Mucosa of descending colon (tissue), 3 donors: Measurements from ENCODE around the gene GATAD2B. TPM values are rescaled to one million over a fixed set of nuclear protein-coding genes. Genes with fewer than 3 reads are reported as not detected.

Experiments used
- ATAC-seq: fragments of 200-7000 bp; cut with Tn5 transposase; one replicate; pipeline ENCODE4 v1.9.1; 2020; ENCODE audit warnings: mild to moderate bottlenecking, moderate library complexity
- DNase-seq, 3 donors: peaks; one replicate each; pipeline ENCODE4 v3.0.0-alpha.2; 2020
- H3K36me3 ChIP-seq: fragments of 200-600 bp; one replicate; pipeline ENCODE4 v1.8.0; 2021; ENCODE audit warnings: low read depth, mild to moderate bottlenecking
- H3K4me1 ChIP-seq: fragments of 200-600 bp; one replicate; pipeline ENCODE4 v1.8.0; 2021; ENCODE audit warnings: low read depth, mild to moderate bottlenecking
- H3K4me3 ChIP-seq: fragments of 200-600 bp; one replicate; pipeline ENCODE4 v1.8.0; 2021; ENCODE audit warnings: mild to moderate bottlenecking
- H3K9me3 ChIP-seq: fragments of 200-600 bp; one replicate; pipeline ENCODE4 v1.8.0; 2021; ENCODE audit warnings: mild to moderate bottlenecking
- intact Hi-C, 2 donors: fragments of 100-400 bp; cut with DNase I in 1 of 2; cut with micrococcal nuclease in 1 of 2; formaldehyde crosslinking; loops; one replicate each; pipeline versions ENCODE4 v1.11.0 to v1.11.1; 2022; cut with DNase I, micrococcal nuclease
- total RNA-seq, 3 donors: library from RNA; stranded (reverse); fragmentation: NEBNext Ultra II Directional in 2 of 3; extraction: Animal tissue kit (Norgen Biotek cat#: 25700) in 2 of 3; gene quantifications; one replicate each; pipeline versions ENCODE4 v1.2.1 to v1.2.4, GENCODE V29; 2021 to 2023
- TF ChIP-seq, protein P1 (sequence below): fragments of 200-600 bp; IDR thresholded peaks from one replicate; pipeline ENCODE4 v1.8.0; 2022; ENCODE audit warnings: antibody characterized with exemption, mild to moderate bottlenecking
- donor health status: DM: no; HTN: no; CAD: no; lungs with moderate emphysema.
- donor health status: DM: no; HTN: no; CAD: no.
- donor health status: DM: no; HTN: yes; CAD: no.

GATAD2B gene
- total RNA-seq, 3 donors from 2014 or later: 34.4 to 64.8 (median 36.3) TPM

GRCh38 chr1:153938996-153939395, 16.2 kb upstream of the GATAD2B start:
- Histone ChIP-seq H3K4me1 (no peaks in the 10 kb centered on the region), H3K4me3 (no peak overlapping the region), H3K36me3 (peaks cover 6% of the 10 kb centered on the region), H3K9me3 (no peaks in the 10 kb centered on the region)
- ATAC-seq (no peak), DNase-seq (no peak)
- intact Hi-C loops: no loop called here
- TF ChIP-seq, protein P1, sequence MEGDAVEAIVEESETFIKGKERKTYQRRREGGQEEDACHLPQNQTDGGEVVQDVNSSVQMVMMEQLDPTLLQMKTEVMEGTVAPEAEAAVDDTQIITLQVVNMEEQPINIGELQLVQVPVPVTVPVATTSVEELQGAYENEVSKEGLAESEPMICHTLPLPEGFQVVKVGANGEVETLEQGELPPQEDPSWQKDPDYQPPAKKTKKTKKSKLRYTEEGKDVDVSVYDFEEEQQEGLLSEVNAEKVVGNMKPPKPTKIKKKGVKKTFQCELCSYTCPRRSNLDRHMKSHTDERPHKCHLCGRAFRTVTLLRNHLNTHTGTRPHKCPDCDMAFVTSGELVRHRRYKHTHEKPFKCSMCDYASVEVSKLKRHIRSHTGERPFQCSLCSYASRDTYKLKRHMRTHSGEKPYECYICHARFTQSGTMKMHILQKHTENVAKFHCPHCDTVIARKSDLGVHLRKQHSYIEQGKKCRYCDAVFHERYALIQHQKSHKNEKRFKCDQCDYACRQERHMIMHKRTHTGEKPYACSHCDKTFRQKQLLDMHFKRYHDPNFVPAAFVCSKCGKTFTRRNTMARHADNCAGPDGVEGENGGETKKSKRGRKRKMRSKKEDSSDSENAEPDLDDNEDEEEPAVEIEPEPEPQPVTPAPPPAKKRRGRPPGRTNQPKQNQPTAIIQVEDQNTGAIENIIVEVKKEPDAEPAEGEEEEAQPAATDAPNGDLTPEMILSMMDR: no peak

DNA sequence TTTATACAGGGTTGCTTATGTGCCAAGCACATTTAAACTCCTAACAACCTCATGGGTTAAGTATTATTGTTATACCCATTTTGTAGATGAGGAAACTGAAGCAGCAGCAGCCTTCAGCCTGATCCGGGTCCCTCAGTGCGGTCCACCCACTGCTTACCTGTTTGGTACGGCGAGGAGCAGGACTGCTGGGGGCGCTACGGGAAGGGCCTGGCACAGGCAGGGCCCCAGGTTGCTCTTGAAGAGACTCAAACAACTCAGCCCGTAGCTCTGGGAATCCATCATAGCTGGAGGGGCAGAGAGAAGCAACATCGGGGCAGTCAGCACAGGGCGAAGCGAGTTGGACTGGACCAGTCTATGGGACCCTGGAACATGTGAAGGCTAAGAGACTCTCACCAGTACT, 14.6 kb upstream of the GATAD2B start:
- peaks cover 7% of the 10 kb centered on the region for H3K36me3 ChIP-seq
- no peaks in the 10 kb centered on the region for H3K9me3 ChIP-seq
- TF ChIP-seq, protein P1: no peak
- ATAC-seq (no peak), DNase-seq (no peak)
- no peak overlapping the region for H3K4me3 ChIP-seq
- H3K4me1 ChIP-seq: no peaks in the 10 kb centered on the region
- intact Hi-C loops: no loop called here

DNA sequence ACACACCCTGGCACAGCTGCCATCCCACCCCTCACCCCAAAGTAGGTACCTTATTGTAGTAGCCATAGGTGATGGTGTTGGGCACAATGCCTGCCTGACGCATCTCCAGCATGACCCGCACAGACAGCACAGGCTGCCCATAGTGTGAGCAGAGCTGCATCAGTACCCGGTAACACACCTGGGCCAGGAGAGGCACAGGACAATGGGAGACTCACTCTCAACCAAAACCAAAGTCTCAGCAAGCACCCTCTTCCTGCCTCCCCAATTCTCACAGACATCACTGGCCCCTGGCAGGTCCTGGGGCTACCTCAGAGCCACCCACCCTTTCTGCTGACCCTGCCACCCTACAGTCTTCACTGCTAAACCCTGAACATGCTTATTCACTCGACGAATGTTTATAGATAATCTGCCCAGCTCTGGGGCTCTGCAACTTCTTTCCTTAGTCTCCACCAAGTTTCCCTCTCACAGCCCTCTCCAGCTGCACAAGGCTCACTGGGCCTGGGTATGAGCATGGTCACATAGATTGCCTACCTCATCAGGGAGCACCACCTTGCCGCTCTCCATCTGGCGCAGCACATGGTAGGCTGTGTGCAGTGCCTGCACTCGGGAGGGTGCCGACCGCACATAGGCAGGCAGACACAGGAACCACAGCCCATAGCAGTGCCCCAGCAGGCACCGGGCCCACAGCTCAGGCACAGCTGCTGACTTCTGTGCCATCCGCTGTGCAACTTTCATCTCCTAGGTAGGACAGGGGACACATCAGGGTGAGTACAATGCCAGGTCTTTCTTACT, 13.4 kb upstream of the GATAD2B start:
- TF ChIP-seq, protein P1: no peak
- DNase-seq (peak in 1 of 3 donors; percentile 33), ATAC-seq (no peak)
- Histone ChIP-seq H3K4me3 (no peak overlapping the region), H3K4me1 (no peaks in the 10 kb centered on the region), H3K36me3 (peaks cover 7% of the 10 kb centered on the region), H3K9me3 (no peaks in the 10 kb centered on the region)
- intact Hi-C loops: no loop called here

DNA sequence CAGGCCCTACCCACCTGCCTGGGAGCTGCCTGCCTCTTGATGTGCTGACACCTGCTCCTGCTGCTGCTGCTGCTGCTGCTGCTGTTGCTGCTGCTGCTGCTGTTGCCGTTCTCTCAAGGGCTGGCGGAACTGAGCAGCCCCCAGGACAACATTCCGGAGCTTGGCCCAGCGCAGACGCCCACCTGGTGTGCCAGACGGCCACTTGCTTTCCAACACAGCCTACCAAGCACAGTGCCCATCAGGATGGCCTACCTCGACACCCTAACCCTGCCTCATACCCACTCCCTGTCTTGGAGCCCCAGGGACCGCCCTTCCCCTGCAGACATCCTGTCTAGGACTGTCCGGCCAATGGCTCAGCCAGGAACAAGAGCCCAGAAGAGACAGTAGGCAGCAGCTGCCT, 12.0 kb upstream of the GATAD2B start:
- Histone ChIP-seq H3K4me3 (no peak overlapping the region), H3K4me1 (no peaks in the 10 kb centered on the region), H3K9me3 (no peaks in the 10 kb centered on the region), H3K36me3 (peaks cover 7% of the 10 kb centered on the region)
- no peak for ATAC-seq
- intact Hi-C loops: no loop called here
- TF ChIP-seq, protein P1: no peak
- peak in 1 of 3 donors; percentile 34 for DNase-seq

DNA sequence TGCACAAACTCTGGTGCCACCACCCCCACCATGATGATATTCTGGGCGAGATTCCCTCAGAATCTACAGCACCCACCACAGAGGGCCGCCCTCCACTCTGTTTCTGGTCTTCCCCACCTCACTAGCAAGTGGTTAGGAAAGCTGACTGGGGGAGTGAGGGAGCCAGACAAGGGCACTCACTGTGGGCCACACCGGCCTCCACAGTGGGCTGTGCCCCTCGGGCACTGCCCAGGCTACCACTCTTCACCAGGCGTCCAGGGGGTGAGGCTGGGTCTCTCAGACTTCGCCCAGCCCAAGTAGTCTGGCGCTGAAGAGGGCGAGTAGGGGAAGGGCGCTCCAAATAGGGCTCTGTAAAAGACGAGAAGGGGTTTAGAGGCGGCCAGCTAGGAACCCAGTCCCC, 11.2 kb upstream of the GATAD2B start:
- intact Hi-C loops: no loop called here
- DNase-seq (no peak), ATAC-seq (no peak)
- TF ChIP-seq, protein P1: no peak
- no peaks in the 10 kb centered on the region for H3K4me1 ChIP-seq
- H3K4me3 ChIP-seq: no peak overlapping the region
- H3K36me3 ChIP-seq: peaks cover 7% of the 10 kb centered on the region
- no peaks in the 10 kb centered on the region for H3K9me3 ChIP-seq
